GM21528 (cell line): ENCODE results near the gene NDUFB10.
A peak's percentile ranks its signal among the peaks of the same experiment; 100 is the strongest.

Experiments used
- ATAC-seq: cut with Tn5 transposase; IDR thresholded peaks from one replicate; pipeline ENCODE4 v1.9.1; 2021; ENCODE audit warnings: mild to moderate bottlenecking, moderate library complexity; ENCODE audit not compliant: unreplicated experiment, low FRiP score

Gene NDUFB10

DNA sequence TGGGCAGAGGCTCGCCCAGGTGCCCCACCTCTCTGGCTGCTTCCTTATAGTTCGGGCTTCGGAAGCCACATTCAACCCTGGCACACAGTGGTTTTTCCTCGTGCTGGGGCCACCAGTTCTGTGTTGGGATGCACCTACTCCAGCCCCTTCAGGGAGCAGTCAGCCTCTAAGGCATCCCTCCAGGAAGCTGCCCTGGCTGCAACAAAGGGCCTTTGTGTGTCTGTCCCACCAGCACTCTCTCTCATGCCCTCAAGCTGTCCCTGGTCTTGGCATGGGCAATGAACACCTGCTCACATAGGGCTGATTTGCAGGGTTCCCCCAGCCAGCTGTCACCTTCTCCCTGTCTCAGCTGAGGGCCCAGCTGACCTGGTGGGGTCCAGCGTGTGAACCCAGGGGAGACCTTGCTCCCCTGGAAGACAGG, 22.7 kb downstream of the NDUFB10 start:
- ATAC-seq: no peak

DNA sequence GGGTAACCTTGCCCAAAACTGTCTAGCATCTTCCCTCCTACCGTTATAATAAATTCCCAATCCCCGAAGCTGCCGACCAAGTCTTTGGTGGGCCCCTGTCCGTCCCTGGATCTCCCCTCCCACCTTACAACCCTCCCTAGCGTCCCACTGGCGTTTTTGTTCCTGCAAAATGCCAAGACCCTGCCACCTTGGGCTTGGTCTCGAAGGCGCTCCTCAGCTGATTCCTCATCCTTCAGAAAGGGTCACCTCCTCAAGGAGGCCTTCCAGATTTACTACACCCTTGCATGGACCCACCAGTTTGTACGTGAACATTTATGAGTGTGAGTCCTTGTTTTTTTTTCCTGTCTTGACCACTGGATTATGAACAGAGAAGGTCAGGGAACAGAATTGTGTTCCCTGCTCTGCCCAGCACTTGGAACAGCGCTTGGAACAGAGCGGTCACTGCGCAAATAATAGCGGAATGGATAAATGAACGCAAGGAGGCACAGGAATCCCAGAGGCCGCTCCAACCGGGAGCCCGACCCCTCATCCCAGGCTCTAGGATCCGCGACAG, 23.7 kb downstream of the NDUFB10 start:
- ATAC-seq: peak; percentile 33

DNA sequence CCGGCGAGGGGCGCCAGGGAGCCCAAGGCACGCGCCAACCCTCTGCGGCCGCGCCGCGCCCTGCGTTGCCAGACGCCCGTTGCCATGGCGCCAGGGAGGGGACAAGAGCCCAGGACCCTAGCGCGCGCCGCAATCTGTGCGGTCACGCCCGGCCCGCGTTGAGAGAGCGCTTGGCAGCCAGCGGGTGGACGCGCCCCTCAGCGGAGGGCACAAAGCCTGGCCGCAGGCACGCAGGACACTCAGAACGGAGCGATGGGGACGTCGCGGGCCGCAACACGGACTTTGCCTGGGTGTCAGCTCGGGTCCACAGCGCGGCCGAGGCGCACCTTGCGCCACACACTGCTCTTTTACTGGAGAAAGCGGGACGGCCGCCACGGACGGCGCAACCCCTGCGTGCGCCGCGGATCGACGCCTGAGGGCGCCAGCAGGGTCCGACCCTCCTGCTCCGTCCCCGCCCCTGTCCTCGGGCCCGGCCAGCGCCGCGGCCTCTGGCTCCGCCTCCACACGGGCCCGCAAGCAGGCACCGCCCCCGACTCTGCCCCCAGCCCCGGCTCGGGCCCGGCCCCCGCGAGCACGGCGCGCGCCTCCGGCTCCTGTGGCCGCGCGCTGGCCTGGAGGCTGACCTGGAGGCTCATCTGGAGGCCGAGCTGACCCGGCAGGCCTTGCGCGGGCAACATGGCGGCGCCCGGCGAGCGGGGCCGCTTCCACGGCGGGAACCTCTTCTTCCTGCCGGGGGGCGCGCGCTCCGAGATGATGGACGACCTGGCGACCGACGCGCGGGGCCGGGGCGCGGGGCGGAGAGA, 24.4 kb downstream of the NDUFB10 start, which contains the start of gene GFER:
GFER (plus strand) TSS at position 650 of the 803 bp plus-strand sequence; CDS start at position 676, 26 bp downstream.
- ATAC-seq: peak; percentile 65

DNA sequence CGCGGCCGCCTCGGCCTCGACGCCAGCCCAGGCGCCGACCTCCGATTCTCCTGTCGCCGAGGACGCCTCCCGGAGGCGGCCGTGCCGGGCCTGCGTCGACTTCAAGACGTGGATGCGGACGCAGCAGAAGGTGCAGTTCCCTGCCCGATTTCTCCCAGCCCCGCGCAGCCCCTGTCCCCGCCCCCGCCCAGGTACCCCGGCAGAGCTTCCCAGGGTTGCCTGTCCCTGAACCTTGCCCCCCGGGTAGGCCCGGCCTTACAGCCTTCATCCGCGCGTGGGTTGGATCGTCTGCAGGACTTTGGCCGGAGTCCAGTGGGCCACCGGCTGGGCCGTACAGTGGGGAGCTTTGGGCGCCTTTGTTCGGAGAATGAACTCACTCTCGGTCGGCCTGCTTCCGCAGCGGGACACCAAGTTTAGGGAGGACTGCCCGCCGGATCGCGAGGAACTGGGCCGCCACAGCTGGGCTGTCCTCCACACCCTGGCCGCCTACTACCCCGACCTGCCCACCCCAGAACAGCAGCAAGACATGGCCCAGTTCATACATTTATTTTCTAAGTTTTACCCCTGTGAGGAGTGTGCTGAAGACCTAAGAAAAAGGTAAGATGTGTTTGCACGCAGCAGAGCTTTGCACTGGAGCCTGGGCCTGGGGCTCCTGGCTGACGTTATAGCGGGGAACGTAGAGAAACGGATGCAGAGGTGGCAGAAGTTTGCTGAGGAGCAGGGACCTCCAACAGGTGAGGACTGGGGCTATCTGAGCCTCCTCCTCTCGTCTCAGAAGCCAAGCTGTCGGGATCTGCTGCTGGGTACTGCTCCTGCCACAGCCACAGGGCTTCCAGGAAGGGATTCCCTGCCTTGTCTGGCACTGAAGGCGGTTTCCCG, 25.2 kb downstream of the NDUFB10 start:
- no peak for ATAC-seq

DNA sequence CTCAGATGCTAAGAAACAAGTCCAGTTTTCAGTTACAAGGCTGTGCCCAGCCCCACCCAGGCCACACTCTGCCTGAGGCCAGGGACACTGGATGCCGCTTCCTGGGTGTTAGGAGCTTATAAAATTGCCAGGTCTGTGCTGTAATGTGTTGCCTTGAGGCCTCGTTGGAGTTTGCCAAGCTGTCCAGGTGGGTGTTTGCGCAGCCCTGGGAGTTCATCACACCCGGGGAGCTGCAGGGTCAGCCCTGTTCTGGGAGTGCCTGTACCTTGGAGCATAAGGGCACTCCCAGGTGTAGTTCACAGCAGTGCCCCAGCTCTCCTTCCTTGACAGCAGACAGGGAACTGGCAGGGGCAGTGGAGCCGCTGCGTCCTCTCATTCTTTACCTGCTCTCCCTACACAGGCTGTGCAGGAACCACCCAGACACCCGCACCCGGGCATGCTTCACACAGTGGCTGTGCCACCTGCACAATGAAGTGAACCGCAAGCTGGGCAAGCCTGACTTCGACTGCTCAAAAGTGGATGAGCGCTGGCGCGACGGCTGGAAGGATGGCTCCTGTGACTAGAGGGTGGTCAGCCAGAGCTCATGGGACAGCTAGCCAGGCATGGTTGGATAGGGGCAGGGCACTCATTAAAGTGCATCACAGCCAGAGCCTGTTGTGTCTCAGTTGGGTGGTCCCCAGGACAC, 26.3 kb downstream of the NDUFB10 start:
- ATAC-seq: no peak

DNA sequence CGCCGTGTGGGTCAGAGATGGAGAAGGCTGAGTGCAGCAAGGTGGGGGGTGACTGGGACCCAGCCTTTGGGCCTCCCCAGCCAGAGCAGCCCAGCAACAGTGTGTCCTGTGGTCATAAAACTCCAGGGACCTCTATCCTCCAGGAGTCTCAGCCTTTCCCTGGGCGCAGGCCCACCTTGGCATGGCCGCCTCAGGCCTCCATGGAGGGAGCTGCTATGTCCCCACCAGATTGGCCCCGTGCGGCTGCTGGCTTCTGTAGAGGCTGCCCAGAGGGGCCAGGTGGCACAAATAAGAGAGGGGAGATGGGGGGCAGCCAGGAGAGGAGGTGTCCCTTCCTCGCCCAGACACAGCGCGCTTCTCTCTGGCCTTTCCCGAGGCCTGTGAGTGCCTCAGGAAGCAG, 27.9 kb downstream of the NDUFB10 start:
- ATAC-seq: no peak

DNA sequence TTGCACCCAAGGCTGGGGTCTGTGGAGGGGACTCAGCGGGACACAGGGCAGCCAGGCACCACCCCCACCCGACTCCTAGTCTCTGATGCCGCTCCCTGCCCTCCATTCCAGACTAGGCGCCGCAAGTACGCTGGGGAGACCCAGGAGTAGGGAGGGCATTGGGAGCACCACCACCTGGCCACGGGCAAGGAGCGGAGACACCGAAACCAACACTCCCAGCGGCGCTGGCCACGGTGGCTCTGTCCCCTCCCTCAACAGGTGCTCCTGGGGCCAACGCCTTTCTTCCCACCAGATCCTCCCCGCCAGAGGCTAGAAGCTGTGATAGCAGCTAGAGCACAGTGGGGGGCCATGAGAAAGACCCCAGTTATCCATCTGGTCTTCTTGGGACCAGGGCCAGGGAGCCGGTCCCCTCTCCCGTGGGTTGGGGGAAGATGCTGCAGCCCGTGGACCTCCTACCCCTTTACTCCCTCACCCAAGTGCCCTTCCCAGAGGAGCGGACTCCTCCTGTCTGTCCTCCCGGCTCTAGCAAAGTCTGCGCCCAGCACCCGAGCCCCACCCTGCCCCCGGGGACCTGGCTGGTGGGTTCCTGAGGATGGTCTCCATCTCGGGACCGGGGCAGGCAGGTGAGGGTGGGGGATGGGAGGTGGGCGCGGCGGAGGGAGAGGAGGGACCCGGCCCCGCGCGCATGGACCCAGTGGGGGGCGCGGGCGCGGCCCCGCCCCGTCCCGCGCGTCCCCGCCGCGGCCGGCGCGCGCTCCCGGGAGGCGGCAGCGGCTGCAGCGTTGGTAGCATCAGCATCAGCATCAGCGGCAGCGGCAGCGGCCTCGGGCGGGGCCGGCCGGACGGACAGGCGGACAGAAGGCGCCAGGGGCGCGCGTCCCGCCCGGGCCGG, 30.1 kb downstream of the NDUFB10 start, which contains the start of gene SYNGR3:
SYNGR3 (plus strand) TSS at position 762 of the 892 bp plus-strand sequence. CDS start 133 bp downstream, outside the sequence.
- no peak for ATAC-seq

DNA sequence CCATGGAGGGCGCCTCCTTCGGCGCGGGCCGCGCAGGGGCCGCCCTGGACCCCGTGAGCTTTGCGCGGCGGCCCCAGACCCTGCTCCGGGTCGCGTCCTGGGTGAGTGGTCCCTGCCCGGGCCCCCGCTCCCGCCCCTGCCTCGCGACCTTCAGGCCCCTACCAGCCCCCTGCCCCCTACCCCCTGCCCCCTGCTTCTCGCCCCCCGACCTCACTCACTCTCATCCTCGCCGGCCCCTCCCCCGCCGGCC, 30.7 kb downstream of the NDUFB10 start:
- no peak for ATAC-seq

DNA sequence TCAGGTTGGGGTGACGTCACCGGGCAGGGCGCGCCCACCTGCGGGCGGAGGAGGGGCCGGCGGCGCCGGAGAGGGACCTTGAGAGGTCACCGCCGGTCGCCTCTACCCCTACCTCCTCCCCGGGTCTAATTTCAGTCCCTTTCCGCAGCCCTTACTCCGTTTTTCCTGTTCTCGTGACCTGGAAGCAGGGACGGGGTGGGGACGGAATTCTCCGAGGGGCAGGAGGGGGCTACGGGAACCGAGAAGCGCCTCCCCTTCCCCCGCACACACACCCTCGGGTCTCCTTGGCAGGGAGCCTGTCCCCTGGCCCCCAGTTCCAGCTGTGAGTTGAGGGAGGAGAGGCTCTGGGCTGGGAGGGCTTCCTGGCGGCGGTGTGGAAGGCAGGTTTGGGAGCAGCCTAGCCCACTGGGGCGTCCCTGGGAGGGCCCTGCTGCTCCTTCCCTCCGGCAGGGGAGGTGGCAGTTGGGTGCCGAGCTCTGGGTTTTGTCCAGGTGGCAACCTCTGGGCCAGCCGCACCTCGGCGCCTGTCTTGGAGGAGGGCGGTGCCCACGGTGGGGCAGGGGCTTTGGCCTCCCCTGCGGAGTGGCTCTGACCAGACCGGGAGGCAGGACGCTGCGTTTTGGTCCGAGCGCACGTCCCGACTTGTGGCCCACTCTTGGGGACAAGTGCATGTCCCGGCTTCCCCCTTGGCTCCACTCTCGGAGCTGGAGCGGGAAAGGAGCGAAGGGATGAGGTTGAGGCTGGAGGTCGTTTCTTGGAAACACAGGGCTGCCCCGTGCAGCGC, 31.2 kb downstream of the NDUFB10 start:
- no peak for ATAC-seq

DNA sequence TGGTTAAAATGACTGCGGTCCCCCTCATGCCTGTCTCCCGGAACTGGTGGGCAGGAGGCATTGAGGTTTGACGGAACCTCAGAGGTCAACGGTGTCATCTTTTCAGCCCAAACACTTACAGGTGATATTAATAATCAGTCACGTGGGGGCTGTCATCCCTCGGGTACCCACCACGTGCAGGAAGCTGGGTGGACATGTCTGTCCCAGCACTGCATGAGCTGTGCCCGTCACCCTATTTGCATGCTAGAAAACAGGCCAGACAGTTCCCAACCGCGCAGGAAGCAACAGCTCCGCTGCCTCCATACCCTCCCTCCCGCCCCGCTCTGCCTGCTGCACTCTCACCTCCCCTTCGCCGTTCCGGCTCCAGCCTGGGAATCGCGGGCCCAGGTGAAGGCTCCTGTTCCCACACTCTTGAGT, 31.8 kb downstream of the NDUFB10 start:
- no peak for ATAC-seq

DNA sequence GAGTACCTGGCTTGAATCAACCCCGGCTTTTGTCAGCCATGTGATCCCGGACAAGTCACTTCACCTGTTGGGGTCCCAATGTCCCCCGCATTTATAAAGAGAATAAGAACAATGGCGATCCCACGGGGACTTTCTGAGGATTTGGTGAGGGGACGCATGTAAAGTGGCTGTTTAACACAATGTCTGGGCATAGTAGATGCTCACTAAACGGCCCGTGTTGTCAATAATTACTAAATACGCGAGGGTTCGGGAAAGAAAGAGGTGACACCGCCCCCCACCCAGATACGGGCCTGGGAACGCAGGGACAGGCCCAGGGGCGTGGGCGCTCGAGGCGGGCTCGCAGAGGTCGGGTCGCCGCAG, 32.2 kb downstream of the NDUFB10 start:
- no peak for ATAC-seq

DNA sequence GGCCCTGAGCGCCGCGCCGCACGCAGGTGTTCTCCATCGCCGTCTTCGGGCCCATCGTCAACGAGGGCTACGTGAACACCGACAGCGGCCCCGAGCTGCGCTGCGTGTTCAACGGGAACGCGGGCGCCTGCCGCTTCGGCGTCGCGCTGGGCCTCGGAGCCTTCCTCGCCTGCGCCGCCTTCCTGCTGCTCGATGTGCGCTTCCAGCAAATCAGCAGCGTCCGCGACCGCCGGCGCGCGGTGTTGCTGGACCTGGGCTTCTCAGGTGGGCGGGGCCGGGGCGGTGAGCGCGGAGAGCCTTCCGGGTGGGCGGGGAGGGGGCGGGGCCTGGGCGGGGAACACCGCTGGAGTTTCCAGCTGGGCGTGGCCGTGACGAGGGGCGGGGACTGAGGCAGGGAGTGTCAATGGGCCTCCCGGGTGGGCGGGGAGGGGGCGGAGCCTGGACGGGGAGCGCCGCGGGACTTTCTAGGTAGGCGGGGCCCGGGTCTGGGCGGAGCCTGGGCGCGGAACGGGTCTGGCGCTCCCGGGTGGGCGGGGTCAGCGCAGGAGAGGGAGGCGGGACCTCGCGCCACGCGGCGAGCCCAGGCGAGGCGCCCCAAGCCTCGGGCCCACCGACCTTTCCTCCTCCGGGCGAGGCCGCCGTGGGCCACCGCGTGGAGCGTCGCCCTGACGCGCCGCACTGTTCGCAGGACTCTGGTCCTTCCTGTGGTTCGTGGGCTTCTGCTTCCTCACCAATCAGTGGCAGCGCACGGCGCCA, 32.8 kb downstream of the NDUFB10 start:
- peak; percentile 41 for ATAC-seq

DNA sequence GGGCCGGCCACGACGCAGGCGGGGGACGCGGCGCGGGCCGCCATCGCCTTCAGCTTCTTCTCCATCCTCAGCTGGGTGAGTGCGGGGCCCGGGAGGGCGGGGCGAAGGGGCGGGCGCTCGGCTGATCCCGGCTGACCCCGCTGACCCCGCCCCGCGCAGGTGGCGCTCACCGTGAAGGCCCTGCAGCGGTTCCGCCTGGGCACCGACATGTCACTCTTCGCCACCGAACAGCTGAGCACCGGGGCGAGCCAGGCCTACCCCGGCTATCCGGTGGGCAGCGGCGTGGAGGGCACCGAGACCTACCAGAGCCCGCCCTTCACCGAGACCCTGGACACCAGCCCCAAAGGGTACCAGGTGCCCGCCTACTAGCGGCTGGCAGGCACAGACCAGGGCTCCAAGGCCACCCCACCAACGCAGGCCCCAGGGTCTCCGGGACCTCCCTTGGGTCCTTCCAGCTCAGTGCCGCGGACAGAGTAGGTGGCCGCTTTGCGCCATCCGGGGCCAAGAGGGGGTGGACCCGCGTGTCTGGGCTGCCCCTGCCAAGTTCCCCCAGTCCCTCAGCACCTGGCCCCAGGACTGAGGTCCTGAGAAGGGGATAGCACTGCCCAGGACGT, 33.5 kb downstream of the NDUFB10 start:
- no peak for ATAC-seq

DNA sequence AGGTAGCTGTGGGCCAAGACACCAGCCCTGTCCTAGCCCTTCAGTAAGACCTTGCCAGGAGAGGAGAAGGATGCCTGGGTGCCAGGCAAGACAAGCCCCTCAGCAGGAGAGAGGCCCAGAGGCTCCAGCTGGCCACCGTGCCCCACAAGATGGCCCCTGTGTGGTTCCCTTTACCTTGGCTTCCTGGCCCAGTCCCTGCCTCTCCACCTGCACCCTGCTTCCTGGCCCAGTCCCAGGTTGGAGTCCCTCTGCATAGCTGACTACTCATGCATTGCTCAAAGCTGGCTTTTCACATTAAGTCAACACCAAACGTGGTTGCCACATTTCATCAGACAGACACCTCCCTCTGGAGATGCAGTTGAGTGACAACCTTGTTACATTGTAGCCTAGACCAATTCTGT, 34.4 kb downstream of the NDUFB10 start:
- ATAC-seq: no peak

DNA sequence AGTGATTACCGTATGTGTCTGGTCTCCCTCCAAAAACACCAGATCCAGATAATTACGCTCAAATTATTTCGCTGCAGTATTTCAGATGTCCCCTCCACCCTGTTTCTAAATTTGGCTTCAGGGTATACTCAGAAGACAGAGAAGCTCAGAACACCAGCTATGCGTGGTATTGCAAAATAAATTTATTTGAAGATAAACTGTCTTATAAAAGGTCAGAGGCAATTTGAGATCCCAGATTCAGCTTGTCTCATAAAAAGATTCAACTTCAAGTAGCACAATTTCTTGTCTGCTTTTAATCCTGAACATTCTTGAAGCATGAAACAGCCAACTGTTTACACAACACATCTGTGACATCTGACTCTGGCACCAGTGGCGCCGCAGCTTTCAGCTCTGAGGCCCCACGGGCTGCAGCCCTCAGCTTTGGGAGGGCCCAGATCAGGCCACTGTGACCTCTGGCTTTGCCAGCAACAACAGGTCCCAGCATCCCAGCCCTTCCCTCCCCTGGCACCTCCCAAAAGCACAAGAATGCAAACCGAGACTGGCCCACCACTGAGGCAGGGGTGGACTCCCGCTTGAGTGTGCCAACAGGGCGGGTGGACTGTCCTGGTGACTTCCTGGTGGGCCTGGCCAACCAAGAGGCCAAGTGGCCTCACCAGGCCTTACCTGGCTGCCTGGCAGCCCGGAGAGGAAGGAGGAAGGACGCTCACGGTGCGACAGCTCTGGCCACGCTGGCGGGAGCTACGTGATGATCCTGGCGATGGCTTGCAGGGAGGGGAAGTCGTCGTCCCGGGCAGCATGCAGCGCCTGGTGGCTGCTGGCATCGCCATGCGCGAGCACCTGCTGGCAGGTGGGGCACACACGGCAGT, 38.4 kb downstream of the NDUFB10 start:
- no peak for ATAC-seq

DNA sequence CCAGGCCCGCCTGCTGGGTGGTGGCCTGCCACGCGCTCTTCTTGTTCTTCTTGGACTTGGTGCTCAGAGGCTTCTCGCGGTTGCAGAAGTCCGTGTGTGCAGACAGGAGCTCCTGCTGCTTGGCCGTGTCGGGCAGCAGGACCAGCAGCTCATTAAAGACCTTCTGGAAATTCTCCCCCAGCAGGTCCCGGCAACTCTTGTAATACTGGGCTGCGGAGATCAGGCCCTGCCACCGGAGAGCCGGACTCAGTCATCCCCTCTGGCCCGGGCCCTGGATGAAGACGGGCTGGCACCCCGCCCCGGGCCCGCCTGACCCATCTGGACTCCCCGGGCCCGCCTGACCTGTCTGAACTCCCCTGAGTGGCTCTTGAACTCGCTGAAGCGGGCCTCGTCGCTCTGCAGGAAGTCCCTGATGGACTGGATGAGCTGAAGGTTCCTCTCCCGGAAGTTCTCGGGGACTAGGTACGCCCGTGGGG, 39.1 kb downstream of the NDUFB10 start:
- ATAC-seq: no peak
